GM23338 (cell line): Measurements from ENCODE around the gene FKRP. TPM values are rescaled to one million over a fixed set of nuclear protein-coding genes. Genes with fewer than 3 reads are reported as not detected.

Experiments used
- ATAC-seq: fragments of 200-7000 bp; cut with Tn5 transposase; 3 replicates; pipeline ENCODE4 v1.9.1; 2020
- DNase-seq: peaks from one replicate; pipeline ENCODE4 v3.0.0-alpha.2; 2015; ENCODE audit warnings: low spot score
- H2AFZ ChIP-seq: fragments of 200-600 bp; sonication (generic); 2 replicates; pipeline ENCODE4 v1.8.0; 2016; ENCODE audit warnings: antibody characterized with exemption, mild to moderate bottlenecking, moderate library complexity
- H3F3A ChIP-seq: fragments of 200-600 bp; sonication (generic); replicated peaks from 2 replicates; pipeline ENCODE4 v1.8.0; 2017; ENCODE audit warnings: antibody characterized with exemption, mixed run types, low read depth
- H3K27ac ChIP-seq: fragments of 200-600 bp; sonication (generic); 2 replicates; pipeline ENCODE4 v1.6.1; 2016; ENCODE audit warnings: low read depth
- H3K27me3 ChIP-seq: fragments of 200-600 bp; sonication (generic); 2 replicates; pipeline ENCODE4 v1.8.0; 2016; ENCODE audit warnings: mild to moderate bottlenecking, mixed run types, moderate library complexity; ENCODE audit not compliant: insufficient read depth
- H3K36me3 ChIP-seq: fragments of 200-600 bp; sonication (generic); 2 replicates; pipeline ENCODE4 v1.8.0; 2016; ENCODE audit warnings: mild to moderate bottlenecking; ENCODE audit not compliant: insufficient read depth
- H3K4me1 ChIP-seq: fragments of 200-600 bp; sonication (generic); 2 replicates; pipeline ENCODE4 v1.8.0; 2016; ENCODE audit warnings: mild to moderate bottlenecking, moderate library complexity; ENCODE audit not compliant: insufficient read depth
- H3K4me2 ChIP-seq: fragments of 200-600 bp; sonication (generic); 2 replicates; pipeline ENCODE4 v1.7.1; 2017; ENCODE audit warnings: mixed run types
- H3K4me3 ChIP-seq: fragments of 200-600 bp; sonication (generic); 2 replicates; pipeline ENCODE4 v1.6.1; 2016; ENCODE audit warnings: mixed run types
- H3K79me2 ChIP-seq: fragments of 200-600 bp; sonication (generic); replicated peaks from 2 replicates; pipeline ENCODE4 v1.8.0; 2017; ENCODE audit warnings: mild to moderate bottlenecking; ENCODE audit not compliant: insufficient read depth
- H3K9me2 ChIP-seq: fragments of 200-600 bp; sonication (generic); 2 replicates; pipeline ENCODE4 v1.8.0; 2017; ENCODE audit not compliant: insufficient read depth
- H4K20me1 ChIP-seq: fragments of 200-600 bp; sonication (generic); replicated peaks from 2 replicates; pipeline ENCODE4 v1.8.0; 2017; ENCODE audit warnings: mild to moderate bottlenecking; ENCODE audit not compliant: insufficient read depth
- H3K27ac Mint-ChIP-seq: 2 replicates; pipeline ENCODE4 v1.8.0; 2020; ENCODE audit warnings: inconsistent platforms, mild to moderate bottlenecking, moderate library complexity, mixed read lengths
- H3K27me3 Mint-ChIP-seq: 3 replicates; pipeline ENCODE4 v1.8.0; 2022; ENCODE audit warnings: low read depth, mild to moderate bottlenecking, moderate library complexity, mixed read lengths, inconsistent platforms; ENCODE audit not compliant: insufficient read depth, poor library complexity
- H3K36me3 Mint-ChIP-seq: 3 replicates; pipeline ENCODE4 v1.8.0; 2021; ENCODE audit warnings: low read depth, mild to moderate bottlenecking, inconsistent platforms, moderate library complexity, mixed read lengths
- H3K4me1 Mint-ChIP-seq: 3 replicates; pipeline ENCODE4 v1.8.0; 2020; ENCODE audit warnings: mild to moderate bottlenecking, inconsistent platforms, mixed read lengths
- H3K4me3 Mint-ChIP-seq: 3 replicates; pipeline ENCODE4 v1.8.0; 2021; ENCODE audit warnings: moderate library complexity, mild to moderate bottlenecking, inconsistent platforms, mixed read lengths
- H3K9me3 Mint-ChIP-seq: 3 replicates; pipeline ENCODE4 v1.8.0; 2020; ENCODE audit warnings: moderate library complexity, mild to moderate bottlenecking, inconsistent platforms, mixed read lengths
- CREB1 ChIP-seq: fragments of 250-450 bp; sonication (Bioruptor Pico); IDR thresholded peaks from 2 replicates; pipeline ENCODE4 v1.5.0; 2020; ENCODE audit warnings: low read depth, mild to moderate bottlenecking, moderate library complexity
- EZH2 ChIP-seq: fragments of 200-600 bp; sonication (generic); IDR thresholded peaks from one replicate; pipeline ENCODE4 v1.8.0; 2017; ENCODE audit warnings: antibody characterized with exemption, mild to moderate bottlenecking, low read depth; ENCODE audit not compliant: unreplicated experiment
- EZH2phosphoT487 ChIP-seq: fragments of 200-600 bp; sonication (generic); IDR thresholded peaks from one replicate; pipeline ENCODE4 v1.8.1; 2018; ENCODE audit warnings: antibody characterized with exemption; ENCODE audit not compliant: unreplicated experiment
- JUNB ChIP-seq: IDR thresholded peaks from one replicate; pipeline ENCODE4 v1.6.1; 2016; ENCODE audit warnings: antibody characterized with exemption; ENCODE audit not compliant: unreplicated experiment
- NANOG ChIP-seq: IDR thresholded peaks from 2 replicates; pipeline ENCODE4 v1.6.1; 2016; ENCODE audit warnings: antibody characterized with exemption, borderline replicate concordance
- POLR2AphosphoS5 ChIP-seq: IDR thresholded peaks from 2 replicates; pipeline ENCODE4 v1.6.1; 2016; ENCODE audit warnings: antibody characterized with exemption, low read depth
- STAT1 ChIP-seq: IDR thresholded peaks from one replicate; pipeline ENCODE4 v1.6.1; 2016; ENCODE audit warnings: antibody characterized with exemption; ENCODE audit not compliant: unreplicated experiment
- ZNF114 ChIP-seq: fragments of 250-450 bp; sonication (Bioruptor Pico); IDR thresholded peaks from 2 replicates; pipeline ENCODE4 v1.5.0; 2020; ENCODE audit warnings: mild to moderate bottlenecking, moderate library complexity
- ZNF331 ChIP-seq: fragments of 250-450 bp; sonication (Bioruptor Pico); IDR thresholded peaks from 2 replicates; pipeline ENCODE4 v1.5.0; 2020; ENCODE audit warnings: low read depth, mild to moderate bottlenecking, moderate library complexity
- ZNF462 ChIP-seq: fragments of 250-450 bp; sonication (Bioruptor Pico); IDR thresholded peaks from 2 replicates; pipeline ENCODE4 v1.5.0; 2020; ENCODE audit warnings: mild to moderate bottlenecking, moderate library complexity
- polyA plus RNA-seq: library from polyadenylated mRNA; unstranded; fragments of >200 nt; fragmentation: Nextera tagmentation; extraction: Ambion mirVana; gene quantifications from 2 replicates; pipeline ENCODE4 v1.2.1, GENCODE V29; 2016
- total RNA-seq: library from RNA; depleted of rRNA; stranded (reverse); fragments of >200 nt; shearing (Covaris generic); gene quantifications from 2 replicates; pipeline ENCODE4 v1.2.3, GENCODE V29; 2014
- TF ChIP-seq, protein P1 (sequence below), 2 experiments: fragments of 200-600 bp in 1 of 2; sonication (generic) in 1 of 2; conservative IDR thresholded peaks; 2 replicates each; pipeline versions ENCODE4 v1.5.1 to v1.6.1; 2016 to 2017; ENCODE audit warnings: antibody characterized with exemption in 2 of 2, low read depth in 2 of 2, mild to moderate bottlenecking in 2 of 2, moderate library complexity in 1 of 2
- TF ChIP-seq, protein P2 (sequence below): IDR thresholded peaks from 2 replicates; pipeline ENCODE4 v1.6.1; 2016; ENCODE audit warnings: antibody characterized with exemption
- TF ChIP-seq, protein P3 (sequence below): IDR thresholded peaks from one replicate; pipeline ENCODE4 v1.6.1; 2018; ENCODE audit warnings: antibody characterized with exemption; ENCODE audit not compliant: unreplicated experiment

Gene FKRP
- total and polyA plus RNA-seq, 2 experiments from 2014 or later, result 11.5 to 31.9 TPM

DNA sequence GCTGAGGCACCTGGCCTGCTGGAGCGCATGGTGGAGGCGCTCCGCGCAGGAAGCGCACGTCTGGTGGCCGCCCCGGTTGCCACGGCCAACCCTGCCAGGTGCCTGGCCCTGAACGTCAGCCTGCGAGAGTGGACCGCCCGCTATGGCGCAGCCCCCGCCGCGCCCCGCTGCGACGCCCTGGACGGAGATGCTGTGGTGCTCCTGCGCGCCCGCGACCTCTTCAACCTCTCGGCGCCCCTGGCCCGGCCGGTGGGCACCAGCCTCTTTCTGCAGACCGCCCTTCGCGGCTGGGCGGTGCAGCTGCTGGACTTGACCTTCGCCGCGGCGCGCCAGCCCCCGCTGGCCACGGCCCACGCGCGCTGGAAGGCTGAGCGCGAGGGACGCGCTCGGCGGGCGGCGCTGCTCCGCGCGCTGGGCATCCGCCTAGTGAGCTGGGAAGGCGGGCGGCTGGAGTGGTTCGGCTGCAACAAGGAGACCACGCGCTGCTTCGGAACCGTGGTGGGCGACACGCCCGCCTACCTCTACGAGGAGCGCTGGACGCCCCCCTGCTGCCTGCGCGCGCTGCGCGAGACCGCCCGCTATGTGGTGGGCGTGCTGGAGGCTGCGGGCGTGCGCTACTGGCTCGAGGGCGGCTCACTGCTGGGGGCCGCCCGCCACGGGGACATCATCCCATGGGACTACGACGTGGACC lies 10.1 kb downstream of the FKRP start:
- Histone ChIP-seq H3F3A (peaks cover 6% of the 10 kb centered on the region; the same call in 1 of the 2 replicates), H3K4me3 (no peak overlapping the region), H3K27ac (no peak overlapping the region), H3K4me2 (no peak overlapping the region), H2AFZ (no peak overlapping the region), H3K9me2 (no peaks in the 10 kb centered on the region), H3K79me2 (0 out of 2 replicates have a peak, but pooled peaks cover 2% of the 10 kb centered on the region), H4K20me1 (no peaks in the 10 kb centered on the region; the same call in none of the 2 replicates), H3K36me3 (no peaks in the 10 kb centered on the region; the same call in 1 of the 2 replicates), H3K4me1 (peaks cover 5% of the 10 kb centered on the region; the same call in 1 of the 2 replicates), H3K27me3 (no peaks in the 10 kb centered on the region)
- peaks cover 41% of the 10 kb centered on the region for H3K36me3 Mint-ChIP-seq
- H3K4me3 Mint-ChIP-seq, result no peak overlapping the region
- no peak overlapping the region for H3K27ac Mint-ChIP-seq
- H3K27me3 Mint-ChIP-seq, result peaks cover 10% of the 10 kb centered on the region
- ATAC-seq (no peak), DNase-seq (no peak)
- TF ChIP-seq ZNF462 (CRISPR knock-in tag) (no peak), NANOG (no peak), STAT1 (no peak), ZNF114 (CRISPR knock-in tag) (no peak), EZH2phosphoT487 (no peak), POLR2AphosphoS5 (no peak), EZH2 (no peak), ZNF331 (CRISPR knock-in tag) (no peak), JUNB (no peak), CREB1 (CRISPR knock-in tag) (no peak)
- TF ChIP-seq, protein P1, sequence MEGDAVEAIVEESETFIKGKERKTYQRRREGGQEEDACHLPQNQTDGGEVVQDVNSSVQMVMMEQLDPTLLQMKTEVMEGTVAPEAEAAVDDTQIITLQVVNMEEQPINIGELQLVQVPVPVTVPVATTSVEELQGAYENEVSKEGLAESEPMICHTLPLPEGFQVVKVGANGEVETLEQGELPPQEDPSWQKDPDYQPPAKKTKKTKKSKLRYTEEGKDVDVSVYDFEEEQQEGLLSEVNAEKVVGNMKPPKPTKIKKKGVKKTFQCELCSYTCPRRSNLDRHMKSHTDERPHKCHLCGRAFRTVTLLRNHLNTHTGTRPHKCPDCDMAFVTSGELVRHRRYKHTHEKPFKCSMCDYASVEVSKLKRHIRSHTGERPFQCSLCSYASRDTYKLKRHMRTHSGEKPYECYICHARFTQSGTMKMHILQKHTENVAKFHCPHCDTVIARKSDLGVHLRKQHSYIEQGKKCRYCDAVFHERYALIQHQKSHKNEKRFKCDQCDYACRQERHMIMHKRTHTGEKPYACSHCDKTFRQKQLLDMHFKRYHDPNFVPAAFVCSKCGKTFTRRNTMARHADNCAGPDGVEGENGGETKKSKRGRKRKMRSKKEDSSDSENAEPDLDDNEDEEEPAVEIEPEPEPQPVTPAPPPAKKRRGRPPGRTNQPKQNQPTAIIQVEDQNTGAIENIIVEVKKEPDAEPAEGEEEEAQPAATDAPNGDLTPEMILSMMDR (conservative IDR thresholded peaks at IDR 0.05; ENCODE audit: low read depth in 2 of 2), result no peak
- TF ChIP-seq, protein P2, sequence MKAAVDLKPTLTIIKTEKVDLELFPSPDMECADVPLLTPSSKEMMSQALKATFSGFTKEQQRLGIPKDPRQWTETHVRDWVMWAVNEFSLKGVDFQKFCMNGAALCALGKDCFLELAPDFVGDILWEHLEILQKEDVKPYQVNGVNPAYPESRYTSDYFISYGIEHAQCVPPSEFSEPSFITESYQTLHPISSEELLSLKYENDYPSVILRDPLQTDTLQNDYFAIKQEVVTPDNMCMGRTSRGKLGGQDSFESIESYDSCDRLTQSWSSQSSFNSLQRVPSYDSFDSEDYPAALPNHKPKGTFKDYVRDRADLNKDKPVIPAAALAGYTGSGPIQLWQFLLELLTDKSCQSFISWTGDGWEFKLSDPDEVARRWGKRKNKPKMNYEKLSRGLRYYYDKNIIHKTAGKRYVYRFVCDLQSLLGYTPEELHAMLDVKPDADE, result no peak
- TF ChIP-seq, protein P3, sequence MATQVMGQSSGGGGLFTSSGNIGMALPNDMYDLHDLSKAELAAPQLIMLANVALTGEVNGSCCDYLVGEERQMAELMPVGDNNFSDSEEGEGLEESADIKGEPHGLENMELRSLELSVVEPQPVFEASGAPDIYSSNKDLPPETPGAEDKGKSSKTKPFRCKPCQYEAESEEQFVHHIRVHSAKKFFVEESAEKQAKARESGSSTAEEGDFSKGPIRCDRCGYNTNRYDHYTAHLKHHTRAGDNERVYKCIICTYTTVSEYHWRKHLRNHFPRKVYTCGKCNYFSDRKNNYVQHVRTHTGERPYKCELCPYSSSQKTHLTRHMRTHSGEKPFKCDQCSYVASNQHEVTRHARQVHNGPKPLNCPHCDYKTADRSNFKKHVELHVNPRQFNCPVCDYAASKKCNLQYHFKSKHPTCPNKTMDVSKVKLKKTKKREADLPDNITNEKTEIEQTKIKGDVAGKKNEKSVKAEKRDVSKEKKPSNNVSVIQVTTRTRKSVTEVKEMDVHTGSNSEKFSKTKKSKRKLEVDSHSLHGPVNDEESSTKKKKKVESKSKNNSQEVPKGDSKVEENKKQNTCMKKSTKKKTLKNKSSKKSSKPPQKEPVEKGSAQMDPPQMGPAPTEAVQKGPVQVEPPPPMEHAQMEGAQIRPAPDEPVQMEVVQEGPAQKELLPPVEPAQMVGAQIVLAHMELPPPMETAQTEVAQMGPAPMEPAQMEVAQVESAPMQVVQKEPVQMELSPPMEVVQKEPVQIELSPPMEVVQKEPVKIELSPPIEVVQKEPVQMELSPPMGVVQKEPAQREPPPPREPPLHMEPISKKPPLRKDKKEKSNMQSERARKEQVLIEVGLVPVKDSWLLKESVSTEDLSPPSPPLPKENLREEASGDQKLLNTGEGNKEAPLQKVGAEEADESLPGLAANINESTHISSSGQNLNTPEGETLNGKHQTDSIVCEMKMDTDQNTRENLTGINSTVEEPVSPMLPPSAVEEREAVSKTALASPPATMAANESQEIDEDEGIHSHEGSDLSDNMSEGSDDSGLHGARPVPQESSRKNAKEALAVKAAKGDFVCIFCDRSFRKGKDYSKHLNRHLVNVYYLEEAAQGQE, result no peak
- H3K4me1 Mint-ChIP-seq, result peaks cover 11% of the 10 kb centered on the region
- H3K9me3 Mint-ChIP-seq, result no peaks in the 10 kb centered on the region; the same call in 2 of the 3 replicates
